HG02884 (cell line): Measurements from ENCODE around the gene KDM4B.
"Not testable (repeated sequence)": the region's sequence is repeated elsewhere in the genome, so short reads cannot be mapped to it uniquely, and the experiment has no call there.

Experiments used
- ATAC-seq: cut with Tn5 transposase; IDR thresholded peaks from one replicate; pipeline ENCODE4 v1.9.1; 2021; ENCODE audit warnings: mild to moderate bottlenecking, moderate library complexity; ENCODE audit not compliant: unreplicated experiment

The KDM4B gene

DNA sequence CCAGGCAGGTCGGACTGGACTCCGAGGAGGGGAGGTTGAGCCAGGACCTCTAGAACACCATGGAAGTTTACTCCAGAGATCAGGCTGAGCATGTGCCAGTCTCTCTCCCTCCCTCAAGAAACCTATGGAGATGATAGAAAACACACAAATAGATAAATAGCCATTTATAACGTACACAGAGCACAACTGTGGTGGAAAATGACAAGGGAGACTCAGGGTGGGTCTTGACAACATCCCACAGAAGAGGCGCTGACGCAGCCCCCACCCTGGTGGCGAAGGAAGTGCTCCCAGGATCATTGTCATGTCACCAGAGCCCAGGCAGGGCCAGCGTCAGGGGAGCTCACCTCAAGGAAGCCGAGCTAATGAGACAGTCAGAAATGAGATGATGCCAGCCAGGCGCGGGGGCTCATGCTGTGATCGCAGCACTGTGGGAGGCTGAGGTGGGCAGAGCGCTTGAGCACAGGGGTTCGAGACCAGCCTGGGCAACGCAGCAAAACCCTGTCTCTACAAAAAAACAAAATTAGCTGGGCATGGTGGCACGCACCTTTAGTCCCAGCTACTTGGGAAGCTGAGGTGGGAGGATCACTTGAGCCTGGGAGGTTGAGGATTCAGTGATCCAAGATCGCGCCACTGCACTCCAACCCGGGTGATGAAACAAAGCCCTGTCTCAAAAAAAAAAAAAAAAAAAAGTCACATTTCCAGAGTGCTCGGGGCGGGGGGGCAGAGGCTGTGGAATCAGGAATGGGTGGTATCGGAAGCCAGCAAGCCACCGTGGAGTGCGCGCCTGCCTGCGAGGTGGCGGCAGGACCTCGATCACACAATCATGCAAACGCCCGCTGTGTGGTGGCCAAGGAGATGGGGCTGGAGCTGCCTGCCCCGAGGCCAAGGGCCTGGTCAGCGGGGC, 178.4 kb downstream of the KDM4B start:
- no peak for ATAC-seq

DNA sequence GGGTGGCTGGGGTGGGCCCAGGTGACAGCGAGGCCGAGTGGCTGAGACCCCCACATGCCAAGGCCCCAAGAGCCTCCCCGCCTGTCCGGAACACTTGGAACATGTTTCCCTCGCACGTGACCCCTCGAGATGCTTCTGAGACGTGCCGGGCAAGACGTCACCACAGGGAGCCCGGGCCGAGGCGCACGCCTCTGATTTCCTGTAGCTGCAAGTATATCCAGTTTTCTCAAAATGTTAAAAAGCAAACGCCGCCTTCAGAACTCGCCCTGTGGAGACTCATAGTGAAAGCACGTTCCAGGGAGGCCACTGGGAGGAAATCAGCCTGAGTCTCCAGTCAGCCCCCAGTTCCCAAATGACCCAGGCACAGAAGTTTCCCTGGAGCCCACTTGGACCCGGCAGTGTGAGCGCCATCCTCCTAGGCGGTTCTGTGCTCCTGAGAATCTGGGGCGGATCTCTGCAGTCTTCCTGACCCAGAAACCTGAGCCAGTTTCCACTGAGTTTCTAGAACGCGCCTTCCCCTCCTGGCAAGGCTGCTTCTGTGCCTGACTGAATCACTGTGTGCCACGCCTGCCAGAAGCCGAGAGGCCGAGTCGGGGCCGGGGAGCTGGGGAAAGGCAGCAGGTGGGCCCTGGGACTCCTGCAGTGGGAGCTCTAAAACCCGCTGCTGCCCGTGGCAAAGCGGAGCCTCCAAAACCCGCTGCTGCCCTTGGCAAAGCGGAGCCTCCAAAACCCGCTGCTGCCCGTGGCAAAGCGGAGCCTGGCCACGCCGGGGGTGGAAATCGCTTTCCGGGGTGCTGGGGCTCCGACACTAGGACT, 179.3 kb downstream of the KDM4B start:
- no peak for ATAC-seq

DNA sequence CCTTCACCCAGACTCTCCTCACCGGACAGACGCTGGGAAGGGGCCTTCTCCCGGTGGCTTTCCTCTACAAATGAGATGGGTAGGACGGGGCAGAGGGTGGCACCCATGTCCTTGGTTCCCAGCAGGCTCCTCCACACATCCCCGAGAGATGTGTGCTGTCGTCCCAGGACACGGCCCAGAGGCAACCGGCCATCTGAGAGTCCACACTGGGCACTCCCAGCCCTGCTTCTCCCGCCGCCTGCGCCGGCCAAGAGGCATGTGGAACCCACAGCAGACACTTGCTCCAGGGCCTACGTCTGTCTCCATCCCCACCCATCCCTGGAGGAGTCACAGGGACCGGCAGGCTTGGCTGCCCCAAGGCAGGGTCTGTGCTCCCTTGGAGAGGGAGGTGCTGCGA, 179.9 kb downstream of the KDM4B start:
- ATAC-seq: no peak

DNA sequence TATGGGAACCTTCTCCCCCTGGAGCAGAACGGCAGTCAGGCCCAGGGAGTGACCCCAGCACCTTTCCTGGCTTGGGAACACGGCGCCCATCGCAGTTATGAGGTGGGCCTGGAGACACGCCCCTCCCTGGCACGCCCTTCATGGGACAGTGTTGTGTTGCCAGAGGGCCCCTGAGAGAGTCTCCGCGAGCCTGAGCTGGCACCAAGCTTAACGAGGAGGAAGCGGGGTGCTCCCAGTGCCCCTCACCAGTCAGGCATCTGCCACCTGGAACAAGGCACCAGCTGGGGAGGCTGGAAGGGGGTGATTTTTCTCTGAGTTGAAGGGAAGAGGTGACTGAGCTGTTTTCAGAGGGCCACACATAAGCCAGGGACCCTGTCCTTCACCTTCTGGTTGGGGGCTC, 180.6 kb downstream of the KDM4B start:
- no peak for ATAC-seq

DNA sequence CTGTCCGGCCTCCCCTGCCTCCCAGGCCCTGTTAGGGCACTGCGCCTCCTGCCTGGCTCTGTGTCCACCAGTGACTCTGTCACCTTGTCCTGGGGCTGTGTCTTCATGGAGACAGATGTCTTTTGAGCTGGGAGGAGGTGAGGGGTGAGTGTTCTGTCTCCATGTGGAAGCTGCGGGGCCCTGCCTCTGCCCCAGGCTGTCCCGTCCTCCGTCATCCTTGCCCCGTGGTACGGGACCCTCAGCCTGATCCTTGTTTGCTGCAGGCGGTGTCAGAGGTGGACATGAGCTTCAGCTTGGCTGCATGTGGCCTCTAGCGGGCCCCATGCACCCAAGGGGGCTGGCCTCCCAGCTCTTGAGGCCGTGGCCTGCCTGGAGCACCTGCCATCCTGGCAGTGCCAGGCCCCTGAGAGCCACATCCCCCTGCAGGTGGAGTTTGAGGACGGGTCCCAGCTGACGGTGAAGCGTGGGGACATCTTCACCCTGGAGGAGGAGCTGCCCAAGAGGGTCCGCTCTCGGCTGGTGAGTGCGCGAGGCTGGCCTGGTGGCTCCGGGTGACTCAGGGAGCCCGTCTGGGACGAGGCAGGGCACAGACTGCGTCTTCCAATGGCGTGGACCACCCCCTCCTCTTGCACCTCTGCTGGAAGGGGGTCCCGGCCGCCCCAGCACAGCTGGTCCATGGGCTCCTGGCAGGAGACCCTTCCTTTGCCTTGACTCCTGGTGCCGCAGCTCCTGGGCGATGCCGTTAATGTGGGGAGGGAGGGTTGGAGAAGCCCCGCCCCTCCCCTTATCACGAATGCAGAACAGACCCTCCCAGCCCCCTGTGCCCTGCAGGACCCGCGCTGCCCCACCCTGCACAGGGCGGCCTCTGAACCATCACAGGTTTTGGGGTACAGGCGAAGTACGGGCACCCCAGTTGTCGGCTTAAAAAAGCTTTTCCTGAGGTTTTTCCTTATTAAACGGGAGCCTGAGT, 181.3 kb downstream of the KDM4B start:
- no peak for ATAC-seq

DNA sequence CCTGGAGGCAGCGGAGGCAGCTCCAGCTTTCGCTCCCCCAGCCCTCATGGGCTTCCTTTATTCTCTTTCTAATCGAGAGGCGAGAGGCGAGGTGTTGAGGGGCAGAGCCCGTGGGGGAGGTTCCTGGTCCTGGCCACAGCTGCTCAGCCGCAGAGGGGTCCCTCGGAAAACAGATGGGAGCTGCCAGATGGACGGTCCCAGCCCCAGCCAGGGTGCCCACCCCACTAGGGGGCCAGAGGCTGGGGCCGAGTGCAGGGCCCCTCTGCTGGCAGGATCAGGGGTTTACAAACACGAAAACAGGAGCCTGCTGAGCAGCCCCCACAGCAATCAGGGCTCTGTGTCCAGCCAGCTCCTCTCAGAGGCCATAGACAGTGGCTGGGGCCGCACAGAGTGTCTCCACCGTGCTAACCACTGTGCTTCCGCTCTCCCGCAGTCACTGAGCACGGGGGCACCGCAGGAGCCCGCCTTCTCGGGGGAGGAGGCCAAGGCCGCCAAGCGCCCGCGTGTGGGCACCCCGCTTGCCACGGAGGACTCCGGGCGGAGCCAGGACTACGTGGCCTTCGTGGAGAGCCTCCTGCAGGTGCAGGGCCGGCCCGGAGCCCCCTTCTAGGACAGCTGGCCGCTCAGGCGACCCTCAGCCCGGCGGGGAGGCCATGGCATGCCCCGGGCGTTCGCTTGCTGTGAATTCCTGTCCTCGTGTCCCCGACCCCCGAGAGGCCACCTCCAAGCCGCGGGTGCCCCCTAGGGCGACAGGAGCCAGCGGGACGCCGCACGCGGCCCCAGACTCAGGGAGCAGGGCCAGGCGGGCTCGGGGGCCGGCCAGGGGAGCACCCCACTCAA, 182.2 kb downstream of the KDM4B start:
- ATAC-seq: no peak

DNA sequence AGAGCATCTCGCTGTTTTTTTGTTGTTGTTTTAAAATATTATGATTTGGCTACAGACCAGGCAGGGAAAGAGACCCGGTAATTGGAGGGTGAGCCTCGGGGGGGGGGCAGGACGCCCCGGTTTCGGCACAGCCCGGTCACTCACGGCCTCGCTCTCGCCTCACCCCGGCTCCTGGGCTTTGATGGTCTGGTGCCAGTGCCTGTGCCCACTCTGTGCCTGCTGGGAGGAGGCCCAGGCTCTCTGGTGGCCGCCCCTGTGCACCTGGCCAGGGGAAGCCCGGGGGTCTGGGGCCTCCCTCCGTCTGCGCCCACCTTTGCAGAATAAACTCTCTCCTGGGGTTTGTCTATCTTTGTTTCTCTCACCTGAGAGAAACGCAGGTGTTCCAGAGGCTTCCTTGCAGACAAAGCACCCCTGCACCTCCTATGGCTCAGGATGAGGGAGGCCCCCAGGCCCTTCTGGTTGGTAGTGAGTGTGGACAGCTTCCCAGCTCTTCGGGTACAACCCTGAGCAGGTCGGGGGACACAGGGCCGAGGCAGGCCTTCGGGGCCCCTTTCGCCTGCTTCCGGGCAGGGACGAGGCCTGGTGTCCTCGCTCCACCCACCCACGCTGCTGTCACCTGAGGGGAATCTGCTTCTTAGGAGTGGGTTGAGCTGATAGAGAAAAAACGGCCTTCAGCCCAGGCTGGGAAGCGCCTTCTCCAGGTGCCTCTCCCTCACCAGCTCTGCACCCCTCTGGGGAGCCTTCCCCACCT, 183.3 kb downstream of the KDM4B start:
- ATAC-seq: no peak

DNA sequence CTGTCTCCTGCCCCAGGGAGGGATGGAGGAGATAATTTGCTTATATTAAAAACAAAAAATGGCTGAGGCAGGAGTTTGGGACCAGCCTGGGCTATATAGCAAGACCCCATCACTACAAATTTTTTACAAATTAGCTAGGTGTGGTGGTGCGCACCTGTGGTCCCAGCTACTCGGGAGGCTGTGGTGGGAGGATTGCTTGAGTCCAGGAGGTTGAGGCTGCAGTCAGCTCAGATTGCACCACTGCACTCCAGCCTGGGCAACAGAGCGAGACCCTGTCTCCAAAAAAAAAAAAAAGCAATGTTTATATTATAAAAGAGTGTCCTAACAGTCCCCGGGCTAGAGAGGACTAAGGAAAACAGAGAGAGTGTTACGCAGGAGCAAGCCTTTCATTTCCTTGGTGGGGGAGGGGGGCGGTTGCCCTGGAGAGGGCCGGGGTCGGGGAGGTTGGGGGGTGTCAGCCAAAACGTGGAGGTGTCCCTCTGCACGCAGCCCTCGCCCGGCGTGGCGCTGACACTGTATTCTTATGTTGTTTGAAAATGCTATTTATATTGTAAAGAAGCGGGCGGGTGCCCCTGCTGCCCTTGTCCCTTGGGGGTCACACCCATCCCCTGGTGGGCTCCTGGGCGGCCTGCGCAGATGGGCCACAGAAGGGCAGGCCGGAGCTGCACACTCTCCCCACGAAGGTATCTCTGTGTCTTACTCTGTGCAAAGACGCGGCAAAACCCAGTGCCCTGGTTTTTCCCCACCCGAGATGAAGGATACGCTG, 184.0 kb downstream of the KDM4B start:
- no peak for ATAC-seq

DNA sequence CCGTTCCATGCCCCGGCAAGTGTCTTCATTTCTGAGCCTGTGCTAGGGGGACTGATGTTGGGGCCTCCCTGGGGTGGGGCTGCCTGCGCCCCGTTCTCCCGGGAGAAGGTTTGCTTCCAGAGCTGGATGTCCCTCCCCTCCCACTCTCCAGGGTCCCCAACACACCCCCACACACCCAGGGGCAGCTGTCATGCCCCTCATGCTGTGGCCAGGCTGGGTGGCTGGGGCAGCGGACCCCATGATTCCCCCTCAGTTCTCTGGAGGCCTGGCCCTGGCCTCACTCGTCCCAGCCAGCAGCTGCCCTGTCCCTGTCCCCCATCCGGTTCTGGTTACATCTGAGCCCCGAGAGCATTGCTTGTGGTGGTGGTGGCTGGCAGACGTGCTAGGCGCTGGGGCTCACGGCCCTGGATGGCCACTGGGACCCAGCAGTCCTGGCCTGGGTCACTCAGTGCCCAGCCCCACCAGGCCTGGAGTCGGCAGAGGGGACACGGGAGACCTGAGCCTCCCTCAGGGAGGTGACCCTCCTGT, 184.8 kb downstream of the KDM4B start:
- no peak for ATAC-seq

DNA sequence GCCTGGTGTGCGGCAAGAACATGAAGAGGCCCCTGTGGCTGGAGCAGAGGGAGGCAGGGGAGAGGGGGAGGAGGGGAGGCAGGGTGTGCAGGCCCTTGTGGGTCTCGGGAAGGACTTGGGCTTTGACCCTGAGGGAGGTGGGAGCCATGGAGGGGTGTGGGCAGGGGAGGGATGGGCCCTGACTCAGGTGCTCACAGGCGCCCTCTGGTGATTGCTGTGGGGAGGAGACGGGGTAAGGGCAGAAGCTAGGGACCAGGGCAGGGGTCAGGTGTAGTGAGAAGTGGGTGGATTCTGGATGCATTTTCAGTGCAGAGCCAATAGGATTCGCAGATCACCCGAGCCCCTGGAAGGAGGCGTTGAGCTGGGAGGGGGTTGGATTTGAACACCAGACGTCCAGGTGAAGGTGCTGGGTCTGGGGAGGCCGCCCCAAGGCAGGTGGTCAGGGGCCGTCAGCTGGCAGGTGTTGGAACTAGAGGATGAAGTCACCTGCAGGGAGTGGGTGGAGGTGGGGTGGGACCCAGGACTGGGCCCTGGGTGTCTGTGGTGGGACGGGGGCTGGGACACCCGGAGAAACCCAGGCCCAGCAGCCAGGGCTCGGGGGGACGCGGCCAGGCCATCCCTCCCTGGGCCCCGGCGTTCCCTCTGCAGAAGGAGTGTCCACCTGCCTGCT, 185.4 kb downstream of the KDM4B start:
- ATAC-seq: no peak

DNA sequence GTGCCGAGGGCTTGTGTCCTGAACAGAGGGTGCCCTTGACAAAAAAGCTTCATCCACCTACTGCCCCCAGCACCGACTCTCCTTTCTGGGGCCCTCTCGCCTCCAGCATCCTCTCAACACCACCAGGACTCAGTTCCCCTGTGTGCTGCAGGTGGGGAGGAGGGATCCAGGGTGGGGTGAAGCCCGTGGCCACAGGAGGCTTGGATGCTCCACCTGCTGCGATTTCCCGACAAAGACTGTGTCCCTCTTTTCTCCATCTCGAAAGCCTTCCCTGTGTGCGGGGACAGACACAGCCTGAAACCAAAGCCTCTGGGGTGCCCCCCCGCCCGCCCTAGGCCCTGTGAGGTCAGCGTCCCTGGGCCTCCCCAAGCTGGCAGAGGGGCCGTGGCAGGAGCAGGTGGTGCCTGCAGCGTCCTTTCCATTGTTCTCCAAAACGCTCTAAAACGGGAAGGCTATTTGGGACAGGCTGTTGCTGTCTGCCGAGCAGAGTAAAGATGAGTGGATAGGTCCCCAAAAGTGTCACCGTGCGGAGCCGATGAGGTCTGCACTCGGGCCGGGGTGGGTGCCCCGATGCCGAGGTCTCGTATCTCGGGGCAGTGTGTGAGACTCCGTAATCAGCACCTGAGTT, 186.0 kb downstream of the KDM4B start:
- ATAC-seq: no peak

DNA sequence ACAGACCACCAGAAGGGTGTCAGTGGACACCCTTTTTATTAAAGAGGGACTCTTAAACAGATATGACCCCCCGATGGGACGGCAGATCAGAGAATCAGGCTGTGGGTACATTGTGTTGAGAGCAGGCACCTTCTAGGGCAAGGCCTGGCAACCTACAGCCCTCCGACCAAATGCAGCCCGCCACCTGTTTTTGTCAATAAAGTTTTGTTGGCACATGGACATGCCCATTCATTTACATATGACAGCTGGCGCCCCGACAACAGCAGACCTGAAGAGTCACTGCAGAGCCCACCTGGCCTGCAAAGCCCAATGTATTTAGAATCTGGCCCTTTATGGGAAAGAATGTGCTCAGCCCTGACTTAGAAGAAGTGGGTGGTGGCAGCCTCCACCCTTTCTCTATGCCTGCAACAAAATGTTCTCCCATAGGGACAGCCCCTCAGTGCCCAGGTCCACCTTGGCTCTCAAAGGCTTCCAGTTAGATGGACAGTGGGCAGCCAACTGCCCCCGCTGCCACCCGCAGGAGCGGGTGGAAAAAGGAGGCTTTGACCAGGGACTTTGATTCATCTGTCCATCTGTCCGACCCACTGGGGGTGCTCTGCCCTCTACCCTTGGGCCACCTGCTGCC, 186.8 kb downstream of the KDM4B start:
- ATAC-seq: no peak

DNA sequence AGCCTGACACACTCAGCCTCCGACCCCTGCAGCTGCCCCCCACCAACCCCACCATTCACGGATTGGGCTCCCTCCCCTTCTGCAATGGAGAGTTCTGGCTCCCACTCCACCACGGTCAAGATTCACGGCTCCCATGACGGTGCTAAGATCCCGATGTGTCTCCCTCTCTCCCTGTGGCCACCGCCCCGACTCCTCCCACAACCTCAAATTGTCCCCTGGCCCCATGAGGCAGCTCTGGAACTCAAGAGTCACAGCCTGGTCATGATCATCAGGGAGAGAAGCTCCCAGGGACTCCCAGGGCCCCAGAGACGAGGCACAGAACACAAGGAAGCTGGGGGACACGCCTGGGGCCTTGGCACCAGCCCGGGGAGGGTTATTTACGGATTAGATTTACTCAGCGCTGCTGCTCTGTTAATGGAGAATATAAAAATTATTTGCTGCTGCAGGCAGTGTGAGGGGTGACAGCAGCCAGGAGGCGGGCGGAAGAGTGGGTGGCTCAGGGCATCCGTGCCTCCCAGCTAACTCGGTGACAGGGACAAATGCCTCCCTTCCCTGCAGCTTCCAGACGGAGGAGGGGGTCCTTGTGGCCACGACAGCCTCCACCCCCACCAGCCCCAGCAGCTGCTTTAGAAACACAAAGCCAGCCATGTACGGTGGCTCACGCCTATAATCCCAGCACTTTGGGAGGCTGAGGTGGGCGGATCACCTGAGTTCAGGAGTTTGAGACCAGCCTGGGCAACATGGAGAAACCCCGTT, 187.5 kb downstream of the KDM4B start:
- no peak for ATAC-seq

DNA sequence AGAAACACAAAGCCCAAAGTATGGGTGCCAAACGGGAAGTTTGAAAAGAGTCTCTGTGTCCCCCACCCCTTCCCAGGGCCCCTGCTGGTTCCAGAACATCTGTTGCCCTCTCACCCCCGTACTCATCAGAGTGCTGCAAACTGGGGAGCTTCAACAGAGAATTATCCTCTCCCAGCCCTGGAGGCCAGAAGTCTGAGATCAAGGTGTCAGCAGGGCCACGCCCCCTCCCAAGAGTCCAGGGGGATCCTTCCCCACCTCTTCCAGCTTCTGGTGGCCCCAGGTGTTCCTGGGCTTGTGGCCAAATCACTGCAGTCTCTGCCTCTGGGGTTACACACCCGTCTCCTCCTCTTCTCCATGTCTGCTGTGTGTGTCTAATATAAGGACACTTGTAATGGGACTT, 188.3 kb downstream of the KDM4B start:
- no peak for ATAC-seq

DNA sequence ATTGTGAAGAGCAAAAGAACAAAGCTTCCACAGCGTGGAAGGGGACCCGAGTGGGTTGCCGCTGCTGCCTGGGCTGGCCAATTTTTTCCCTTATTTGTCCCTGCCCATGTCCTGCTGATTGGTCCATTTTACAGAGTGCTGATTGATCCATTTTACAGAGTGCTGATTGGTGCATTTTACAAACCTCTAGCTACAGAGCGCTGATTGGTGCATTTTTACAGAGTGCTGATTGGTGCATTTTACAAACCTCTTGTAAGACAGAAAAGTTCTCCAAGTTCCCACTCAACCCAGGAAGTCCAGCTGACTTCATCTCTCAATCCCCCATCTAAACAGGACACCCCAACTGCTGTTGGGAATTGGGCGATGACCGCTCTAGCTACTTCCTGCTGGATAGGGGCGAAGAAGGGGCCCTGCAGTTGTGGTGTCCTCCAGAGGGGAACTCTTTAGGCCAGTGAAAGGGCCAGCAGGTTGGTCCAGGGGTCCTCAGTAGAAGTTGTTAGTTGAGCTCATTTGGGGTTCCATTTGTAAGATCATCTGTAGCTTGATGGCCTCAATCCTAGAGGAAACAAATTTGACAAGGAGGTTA, 189.7 kb downstream of the KDM4B start:
- ATAC-seq: not testable (repeated sequence)
